Lung microvascular endothelial cell (primary cell): ENCODE measurements around the gene PRR35. TPM values are rescaled to one million over a fixed set of nuclear protein-coding genes. Genes with fewer than 3 reads are reported as not detected.

Experiments used
- DNase-seq, 2 donors: peaks; one replicate each; pipeline versions ENCODE4 v3.0.0 to v3.0.0-alpha.2; 2010; ENCODE audit warnings: low read depth in 2 of 2
- total RNA-seq: library from RNA; depleted of rRNA; stranded (reverse); fragments of >200 nt; gene quantifications from 2 replicates; pipeline ENCODE4 v1.2.1, GENCODE V29; 2014

The PRR35 gene
- not detected in 2 replicates for total RNA-seq

GRCh38 chr16:560204-560700 lies at the start of gene PRR35:
PRR35 (plus strand) TSS chr16:560394; CDS start chr16:563295, 2,901 bp downstream.
- DNase-seq = no peak

GRCh38 chr16:512802-513201 lies 47.4 kb upstream of the PRR35 start:
- no peak for DNase-seq

DNA sequence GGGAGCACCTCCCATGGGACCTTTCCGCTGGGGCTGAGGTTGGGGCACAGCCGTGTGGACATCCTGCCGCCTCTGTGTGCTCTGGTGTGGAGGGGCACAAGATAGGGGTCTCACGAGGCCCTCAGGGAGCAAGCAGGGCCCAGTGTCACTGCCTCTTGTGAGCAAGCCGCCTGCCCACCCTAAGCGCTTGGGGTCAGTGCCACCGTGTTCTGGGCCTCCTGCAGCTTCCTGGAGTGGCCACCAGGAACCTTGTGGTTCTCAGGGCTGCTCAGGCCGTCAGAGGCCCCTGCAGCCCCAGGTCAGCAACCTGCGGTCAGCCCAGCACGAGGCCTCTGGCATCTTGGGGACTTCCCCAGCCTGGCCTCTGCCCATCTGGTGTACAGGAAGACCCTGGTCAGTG lies 46.2 kb upstream of the PRR35 start:
- DNase-seq = no peak

DNA sequence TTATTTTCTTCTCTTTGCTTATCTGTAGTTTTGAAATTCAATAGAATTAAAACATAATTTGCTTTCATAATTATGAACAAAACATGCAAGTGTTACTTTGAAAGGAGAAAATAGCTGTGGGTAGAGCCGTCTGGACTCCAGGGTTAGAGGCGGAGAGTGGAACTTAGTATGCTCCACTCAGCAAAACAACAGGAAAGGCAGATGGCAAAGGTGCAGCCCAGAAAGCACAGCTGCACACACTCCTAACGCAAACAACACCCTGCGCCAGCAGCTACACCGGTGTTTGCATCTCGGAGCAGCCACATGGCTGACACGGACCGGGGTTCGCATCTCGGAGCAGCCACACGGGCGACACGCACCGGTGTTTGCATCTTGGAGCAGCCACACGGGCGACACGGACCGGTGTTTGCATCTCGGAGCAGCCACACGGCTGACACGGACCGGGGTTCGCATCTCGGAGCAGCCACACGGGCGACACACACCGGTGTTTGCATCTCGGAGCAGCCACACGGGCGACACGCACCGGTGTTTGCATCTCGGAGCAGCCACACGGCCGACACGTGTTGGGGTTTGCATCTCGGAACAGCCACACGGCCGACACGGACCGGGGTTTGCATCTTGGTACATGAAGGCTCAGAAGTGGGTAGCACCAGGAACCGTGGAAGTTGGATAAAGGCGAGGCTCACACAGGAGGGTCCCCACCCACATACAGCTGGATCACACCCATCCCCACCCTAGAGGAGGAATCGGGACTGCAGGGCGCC lies 44.8 kb upstream of the PRR35 start:
- peak in 1 of 2 donors; percentile 62 for DNase-seq

DNA sequence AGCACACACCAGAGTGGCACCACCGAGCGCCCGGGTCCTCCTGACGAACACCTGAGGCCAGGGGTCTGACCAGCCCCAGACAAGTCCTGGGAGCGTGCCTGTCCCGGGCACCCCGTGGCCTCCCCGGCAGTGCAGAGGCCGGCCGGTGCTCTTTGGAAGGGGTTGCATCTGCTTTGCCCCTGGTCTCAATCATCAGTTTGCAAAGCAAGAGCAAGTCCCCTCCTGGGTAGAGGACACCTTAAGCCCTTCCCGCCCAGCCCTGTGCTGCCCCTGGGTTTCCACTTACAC lies 44.3 kb upstream of the PRR35 start:
- no peak for DNase-seq

DNA sequence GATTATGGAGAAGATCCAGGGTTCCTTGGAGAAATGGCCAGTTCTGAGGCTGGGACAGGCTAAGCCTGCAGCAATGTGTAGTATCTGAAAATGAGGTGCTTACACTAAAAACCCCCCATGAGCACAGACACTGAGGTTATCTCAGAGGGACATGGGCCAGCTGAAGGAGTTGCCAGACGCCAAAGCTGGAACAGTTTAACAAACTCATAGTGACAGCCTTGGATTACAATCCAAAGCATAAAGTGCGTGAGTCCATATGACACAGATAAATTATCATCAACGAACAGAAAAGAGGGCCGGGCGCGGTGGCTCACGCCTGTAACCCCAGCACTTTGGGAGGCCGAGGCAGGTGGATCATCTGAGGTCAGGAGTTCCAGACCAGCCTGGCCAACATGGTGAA lies 43.9 kb upstream of the PRR35 start:
- no peak for DNase-seq

- DNase-seq = no peak
Observed at GRCh38 chr16:518858-519257, 41.3 kb upstream of the PRR35 start.

GRCh38 chr16:519425-519824 lies 40.8 kb upstream of the PRR35 start:
- DNase-seq = no peak

- DNase-seq = no peak
Observed at GRCh38 chr16:519841-520687, 40.1 kb upstream of the PRR35 start.

GRCh38 chr16:520847-521246 lies 39.3 kb upstream of the PRR35 start:
- no peak for DNase-seq

DNA sequence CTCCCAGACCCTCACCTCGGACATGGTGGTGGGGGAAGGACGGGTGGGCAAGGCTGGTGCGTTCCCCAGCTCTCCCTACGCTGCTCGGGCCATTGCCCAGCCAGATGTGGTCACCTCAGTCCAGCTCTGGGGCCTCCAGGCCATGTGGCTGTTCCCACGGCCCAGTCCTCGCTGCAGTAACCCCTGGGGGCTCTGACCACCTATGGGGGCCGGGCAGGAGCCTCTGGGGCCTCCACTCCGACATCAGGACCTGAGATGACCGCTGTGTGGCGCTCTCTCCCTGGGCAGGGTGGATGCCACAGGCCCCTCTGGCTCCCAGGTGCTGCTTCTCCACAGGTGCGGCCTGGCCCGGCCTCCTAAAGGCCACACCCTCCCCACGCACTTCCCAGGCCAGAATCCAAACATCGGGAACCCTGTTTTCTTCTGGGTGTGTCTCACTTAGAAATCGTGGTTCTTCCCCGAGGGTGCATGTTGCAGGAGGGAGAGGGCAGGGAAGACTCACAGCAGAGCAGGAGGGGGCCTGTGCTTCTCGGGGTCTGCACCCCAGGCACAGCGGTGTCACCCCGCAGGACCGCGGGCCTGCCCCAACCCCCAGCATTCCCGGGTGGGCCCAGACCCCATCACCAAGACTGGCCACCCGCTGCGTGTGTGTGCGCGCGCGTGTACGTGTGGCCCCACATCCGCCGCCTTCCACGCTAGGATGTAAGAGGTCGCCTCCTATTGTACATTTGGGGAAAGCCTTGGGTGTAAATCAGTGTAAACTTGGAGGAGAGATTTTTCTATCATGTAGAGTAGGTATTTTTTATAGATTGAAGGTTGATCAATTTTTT lies 38.6 kb upstream of the PRR35 start:
- no peak for DNase-seq

GRCh38 chr16:522320-523096 lies 37.7 kb upstream of the PRR35 start:
- no peak for DNase-seq

DNA sequence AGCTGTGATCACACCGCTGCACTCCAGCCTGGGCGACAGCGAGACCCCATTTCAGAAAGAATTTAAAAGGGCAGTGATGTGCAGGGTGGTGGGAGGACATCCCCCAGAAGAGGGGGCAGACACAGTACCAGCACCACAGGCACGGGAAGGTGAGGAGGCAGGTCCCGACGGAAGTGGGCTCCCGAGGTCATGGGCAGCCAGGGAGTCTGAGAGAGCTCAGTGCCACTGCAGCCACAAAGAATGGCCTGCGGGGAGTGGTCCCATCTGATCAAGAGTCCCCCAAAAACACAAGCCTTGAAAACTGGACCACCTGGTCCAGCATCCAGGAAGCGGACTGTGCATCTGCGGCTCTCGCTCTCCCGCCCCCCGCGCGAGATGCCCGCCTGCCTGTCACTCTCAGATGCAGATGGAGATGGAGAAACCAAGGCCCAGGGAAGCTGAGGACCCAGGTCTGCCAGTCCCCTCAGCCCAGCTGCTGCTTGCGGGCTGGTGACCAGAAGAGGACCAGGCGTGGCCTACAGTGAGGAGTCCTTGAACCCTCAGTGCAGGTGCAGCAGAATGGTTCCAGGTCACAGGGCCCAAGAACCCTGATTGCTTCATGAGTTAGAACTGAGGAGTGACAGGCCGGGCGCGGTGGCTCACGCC lies 37.0 kb upstream of the PRR35 start:
- no peak for DNase-seq

DNA sequence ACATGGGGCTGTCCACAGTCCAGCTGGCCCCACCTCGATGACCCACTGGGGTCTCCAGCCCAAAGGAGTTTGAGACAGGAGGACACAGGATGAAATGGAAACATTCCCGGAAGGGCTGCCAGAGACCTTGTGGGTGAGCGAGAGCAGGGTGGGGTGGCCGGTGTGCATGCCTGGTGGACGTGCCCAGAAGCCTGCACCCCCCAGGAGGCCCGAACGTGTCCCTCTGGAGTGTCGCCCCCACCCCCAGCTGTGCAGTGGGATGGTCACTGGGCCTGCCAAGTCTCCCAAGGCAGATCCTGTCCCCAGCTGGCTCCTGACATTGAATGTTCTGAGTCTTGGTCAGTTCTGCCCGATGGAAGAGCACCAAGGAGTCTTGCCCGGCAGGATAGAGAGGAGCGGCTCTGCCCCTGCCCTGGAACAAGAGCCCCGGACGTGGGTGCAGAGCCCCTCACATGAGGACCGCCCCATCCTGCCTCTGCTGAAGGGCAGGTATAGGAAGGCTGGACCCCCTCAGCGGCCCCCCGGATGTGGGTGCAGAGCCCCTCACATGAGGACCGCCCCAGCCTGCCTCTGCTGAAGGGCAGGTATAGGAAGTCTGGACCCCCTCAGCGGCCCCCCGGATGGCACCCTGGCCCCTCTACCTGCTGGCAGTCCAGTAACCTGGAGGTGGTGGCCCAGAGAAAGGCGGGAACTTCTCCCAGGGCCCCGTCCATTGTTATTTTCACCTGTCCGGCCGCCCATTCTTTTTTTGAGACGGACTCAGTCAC lies 35.7 kb upstream of the PRR35 start:
- DNase-seq = no peak

GRCh38 chr16:525123-525519 lies 35.1 kb upstream of the PRR35 start:
- DNase-seq = no peak

GRCh38 chr16:525520-526180 lies 34.5 kb upstream of the PRR35 start:
- peak in 1 of 2 donors; percentile 90 for DNase-seq

- peak; percentile 37 to 46 for DNase-seq
Observed at GRCh38 chr16:526181-527014, 33.8 kb upstream of the PRR35 start.
